ENCODE data around the gene PLCB4. TPM values are rescaled to one million over a fixed set of nuclear protein-coding genes. Genes with fewer than 3 reads are reported as not detected.
A peak's percentile ranks its signal among the peaks of the same experiment; 100 is the strongest.

PLCB4 gene
- total RNA-seq, 1 donor = 4.1 TPM

DNA sequence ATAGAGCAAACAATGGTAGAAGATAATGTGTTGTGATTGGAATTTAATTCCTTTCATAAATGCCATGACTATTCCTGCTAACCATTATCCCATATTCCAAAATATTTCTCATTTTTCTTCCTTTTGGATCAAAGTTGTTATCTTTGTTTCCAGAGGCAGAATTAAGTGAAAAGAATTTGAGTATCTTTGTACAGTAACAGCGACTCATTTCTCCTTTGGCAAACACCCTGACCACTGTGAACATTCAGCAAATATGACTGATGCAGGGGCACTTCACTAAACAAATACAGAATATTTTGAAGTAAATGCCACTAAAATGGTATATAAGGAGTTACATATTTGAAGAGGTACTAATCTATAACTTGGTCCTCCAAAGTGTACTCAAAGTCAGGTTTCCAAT is 340.5 kb downstream of the PLCB4 start:
- DNase-seq (ENCODE audit: low read depth) = peak; percentile 64
- TF ChIP-seq, protein P1, sequence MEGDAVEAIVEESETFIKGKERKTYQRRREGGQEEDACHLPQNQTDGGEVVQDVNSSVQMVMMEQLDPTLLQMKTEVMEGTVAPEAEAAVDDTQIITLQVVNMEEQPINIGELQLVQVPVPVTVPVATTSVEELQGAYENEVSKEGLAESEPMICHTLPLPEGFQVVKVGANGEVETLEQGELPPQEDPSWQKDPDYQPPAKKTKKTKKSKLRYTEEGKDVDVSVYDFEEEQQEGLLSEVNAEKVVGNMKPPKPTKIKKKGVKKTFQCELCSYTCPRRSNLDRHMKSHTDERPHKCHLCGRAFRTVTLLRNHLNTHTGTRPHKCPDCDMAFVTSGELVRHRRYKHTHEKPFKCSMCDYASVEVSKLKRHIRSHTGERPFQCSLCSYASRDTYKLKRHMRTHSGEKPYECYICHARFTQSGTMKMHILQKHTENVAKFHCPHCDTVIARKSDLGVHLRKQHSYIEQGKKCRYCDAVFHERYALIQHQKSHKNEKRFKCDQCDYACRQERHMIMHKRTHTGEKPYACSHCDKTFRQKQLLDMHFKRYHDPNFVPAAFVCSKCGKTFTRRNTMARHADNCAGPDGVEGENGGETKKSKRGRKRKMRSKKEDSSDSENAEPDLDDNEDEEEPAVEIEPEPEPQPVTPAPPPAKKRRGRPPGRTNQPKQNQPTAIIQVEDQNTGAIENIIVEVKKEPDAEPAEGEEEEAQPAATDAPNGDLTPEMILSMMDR (IDR thresholded peaks at IDR 0.05; ENCODE audit: insufficient read depth, low read length) = no peak
- H3K4me3 ChIP-seq (ENCODE audit: low read depth, low read length) = no peak overlapping the region

DNA sequence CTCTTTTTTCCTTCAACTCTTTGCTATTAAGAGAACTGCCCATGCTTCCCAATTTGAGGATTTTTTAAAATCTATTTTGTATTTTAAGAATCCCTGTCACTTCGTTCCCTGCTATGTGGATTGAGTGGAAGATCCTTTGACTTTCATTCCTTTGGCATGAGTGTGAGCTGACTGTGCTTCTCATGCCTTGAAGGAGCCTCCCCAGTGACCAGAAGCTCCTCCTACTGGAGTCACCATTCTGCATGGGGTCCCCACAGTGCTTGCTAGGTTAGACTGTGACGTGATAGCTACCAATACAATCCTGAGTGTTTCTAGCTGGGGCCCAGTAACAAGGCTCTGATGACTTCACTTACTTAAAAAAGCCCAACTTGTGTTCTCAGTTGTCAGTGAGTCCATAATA is 341.1 kb downstream of the PLCB4 start:
- TF ChIP-seq, protein P1 (IDR thresholded peaks at IDR 0.05; ENCODE audit: insufficient read depth, low read length) = no peak
- H3K4me3 ChIP-seq (ENCODE audit: low read depth, low read length) = no peak overlapping the region
- DNase-seq (ENCODE audit: low read depth) = peak; percentile 49

DNA sequence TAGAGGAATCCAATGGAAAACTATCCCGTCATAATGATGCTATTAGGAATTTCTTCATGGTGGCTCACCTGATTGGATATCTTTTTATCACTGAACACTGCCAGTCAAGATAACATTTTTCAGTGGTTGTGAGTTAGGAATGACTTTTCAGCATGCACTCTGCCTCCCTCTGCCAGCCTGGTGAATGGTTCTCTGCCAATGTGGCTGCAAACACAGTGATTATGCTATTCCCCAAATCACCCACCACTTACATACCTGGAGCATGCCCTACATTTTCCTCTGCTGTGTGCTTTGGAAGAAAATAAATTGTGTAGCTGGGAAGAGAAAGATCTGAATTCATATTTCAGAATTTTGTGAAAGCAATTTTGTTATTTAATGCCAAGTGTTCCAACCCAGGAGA is 342.9 kb downstream of the PLCB4 start:
- TF ChIP-seq, protein P1 (IDR thresholded peaks at IDR 0.05; ENCODE audit: insufficient read depth, low read length) = no peak
- H3K4me3 ChIP-seq (ENCODE audit: low read depth, low read length) = no peak overlapping the region
- no peak for DNase-seq (ENCODE audit: low read depth)

DNA sequence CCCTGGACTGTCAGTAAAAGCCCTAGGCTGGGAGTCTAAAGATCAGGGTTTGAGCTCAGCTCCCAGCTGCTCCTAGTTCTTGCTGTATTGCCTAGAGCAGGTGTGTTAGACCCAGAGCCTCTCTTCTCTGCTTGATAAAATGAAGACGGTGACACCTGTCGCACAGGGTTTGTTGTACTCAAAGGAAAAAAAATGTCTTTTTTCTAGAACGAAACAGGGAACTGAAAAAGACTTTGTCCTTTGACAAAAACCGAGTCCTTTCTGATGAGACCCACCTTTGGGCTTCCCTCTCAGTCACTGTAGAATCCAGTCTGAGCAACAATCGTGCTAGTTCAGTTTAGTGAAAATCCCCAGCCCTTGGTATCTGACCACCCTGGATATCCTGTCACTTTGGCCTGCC is 343.4 kb downstream of the PLCB4 start:
- TF ChIP-seq, protein P1 (IDR thresholded peaks at IDR 0.05; ENCODE audit: insufficient read depth, low read length) = no peak
- H3K4me3 ChIP-seq (ENCODE audit: low read depth, low read length) = no peak overlapping the region
- no peak for DNase-seq (ENCODE audit: low read depth)

DNA sequence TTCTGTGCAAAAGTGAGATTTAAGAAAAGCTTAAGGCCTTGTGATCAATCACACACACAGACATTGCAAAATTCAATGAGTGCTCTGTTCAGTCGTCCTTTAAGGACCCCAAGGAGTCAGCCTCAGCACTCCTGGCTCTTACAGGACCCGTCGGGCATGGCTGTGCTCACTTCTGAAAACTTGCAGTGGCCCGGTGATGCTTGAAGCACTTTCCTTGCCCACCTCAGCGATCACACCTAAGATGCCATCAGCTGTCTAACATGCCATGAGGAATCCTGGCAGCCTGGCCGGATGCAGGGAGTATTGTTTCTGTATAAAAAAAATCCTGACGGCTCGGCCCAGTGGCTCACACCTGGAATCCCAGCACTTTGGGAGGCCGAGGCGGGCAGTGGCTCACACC is 344.1 kb downstream of the PLCB4 start:
- DNase-seq (ENCODE audit: low read depth) = no peak
- TF ChIP-seq, protein P1 (IDR thresholded peaks at IDR 0.05; ENCODE audit: insufficient read depth, low read length) = no peak
- no peak overlapping the region for H3K4me3 ChIP-seq (ENCODE audit: low read depth, low read length)

DNA sequence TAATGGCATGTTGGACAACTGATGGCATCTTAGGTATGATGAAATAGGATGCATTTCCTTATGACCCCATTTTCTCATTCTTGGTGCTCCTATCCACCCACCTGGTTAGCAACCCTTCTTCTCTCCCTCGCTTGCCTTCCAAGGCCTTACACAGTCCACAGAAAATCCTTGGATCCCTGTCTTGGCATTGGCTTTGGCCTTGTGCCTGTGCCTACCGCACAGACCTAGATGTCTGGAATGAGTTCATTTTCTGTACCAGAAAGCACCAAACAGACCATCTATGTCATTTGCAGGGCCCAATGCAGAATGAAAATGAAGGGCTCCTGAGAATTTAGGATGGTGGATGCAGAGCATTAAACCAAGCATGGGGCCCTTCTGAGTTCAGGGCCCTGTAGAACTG is 346.5 kb downstream of the PLCB4 start:
- TF ChIP-seq, protein P1 (IDR thresholded peaks at IDR 0.05; ENCODE audit: insufficient read depth, low read length) = no peak
- DNase-seq (ENCODE audit: low read depth) = no peak
- H3K4me3 ChIP-seq (ENCODE audit: low read depth, low read length) = no peak overlapping the region

DNA sequence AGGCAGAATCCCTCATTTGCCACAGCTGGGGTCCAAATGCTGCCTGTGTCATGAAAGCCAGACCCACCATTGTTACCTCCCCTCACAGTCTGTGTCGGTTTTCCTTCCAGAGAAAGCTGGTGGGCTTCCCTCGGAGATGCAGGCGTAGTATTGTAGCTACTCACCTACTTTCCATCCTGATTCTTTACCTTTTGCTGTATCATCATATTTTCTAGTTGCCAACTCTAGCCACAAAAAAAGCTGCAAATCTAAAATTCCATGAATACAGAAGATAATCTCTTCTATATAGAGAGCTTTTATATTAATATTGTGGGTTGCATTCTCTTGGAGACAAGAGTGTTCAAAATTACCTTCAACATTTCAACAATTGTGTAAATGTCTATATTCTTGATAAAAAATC is 347.5 kb downstream of the PLCB4 start:
- DNase-seq (ENCODE audit: low read depth) = no peak
- TF ChIP-seq, protein P1 (IDR thresholded peaks at IDR 0.05; ENCODE audit: insufficient read depth, low read length) = no peak
- H3K4me3 ChIP-seq (ENCODE audit: low read depth, low read length) = no peak overlapping the region

All from fibroblast of the aortic adventitia (primary cell).